Esophagus squamous epithelium (tissue), 5 donors: Measurements from ENCODE around the gene HEXA. TPM values are rescaled to one million over a fixed set of nuclear protein-coding genes. Genes with fewer than 3 reads are reported as not detected.

Experiments
- DNase-seq: peaks from one replicate; lab custom pipeline; 2025; lab: John Stamatoyannopoulos, UW
- H3K27ac ChIP-seq, 4 donors: fragments of 200-600 bp; sonication (generic); one replicate each; pipeline ENCODE4 v1.5.1; 2016 to 2019; ENCODE audit warnings: mild to moderate bottlenecking in 1 of 4
- H3K27me3 ChIP-seq, 4 donors: fragments of 200-600 bp; sonication (generic); 1 replicate in 3 of 4; 2 replicates in 1 of 4; pipeline versions ENCODE4 v1.5.1 to v1.6.0; 2017 to 2021; ENCODE audit warnings: antibody characterized with exemption in 1 of 4
- H3K36me3 ChIP-seq, 3 donors: fragments of 200-600 bp; sonication (generic); one replicate each; pipeline ENCODE4 v1.5.1; 2016 to 2019
- H3K4me1 ChIP-seq, 3 donors: fragments of 200-600 bp; sonication (generic); one replicate each; pipeline ENCODE4 v1.5.1; 2017 to 2019
- H3K4me3 ChIP-seq, 4 donors: fragments of 200-600 bp; sonication (generic); 1 replicate in 3 of 4; 2 replicates in 1 of 4; pipeline ENCODE4 v1.5.1; 2016 to 2019; ENCODE audit warnings: mild to moderate bottlenecking in 2 of 4, moderate library complexity in 1 of 4
- H3K9me3 ChIP-seq, 3 donors: fragments of 200-600 bp; sonication (generic); one replicate each; pipeline ENCODE4 v1.5.1; 2016 to 2019
- CTCF ChIP-seq, 6 experiments: fragments of 450-650 bp in 4 of 6; fragments of 200-600 bp in 2 of 6; sonication (generic) in 2 of 6; IDR thresholded peaks; one replicate each; pipeline ENCODE4 v1.5.1; 2016 to 2019; ENCODE audit warnings: antibody characterized with exemption in 6 of 6, mild to moderate bottlenecking in 4 of 6, moderate library complexity in 4 of 6
- POLR2A ChIP-seq, 4 donors: fragments of 450-650 bp; IDR thresholded peaks; one replicate each; pipeline ENCODE4 v1.6.1; 2017; ENCODE audit warnings: antibody characterized with exemption in 4 of 4, mild to moderate bottlenecking in 4 of 4, moderate library complexity in 3 of 4
- WGBS, 2 donors: methylation state at CpG; one replicate each; pipeline ENCODE4 v1.1.5; 2018; 5-methylcytosine and 5-hydroxymethylcytosine counted together
- intact Hi-C: fragments of 100-400 bp; cut with DNase I; formaldehyde crosslinking; loops from one replicate; pipeline ENCODE4 v1.15.0; 2022
- total RNA-seq, 4 donors: library from RNA; depleted of rRNA; stranded (reverse); fragments of >200 nt; gene quantifications; one replicate each; pipeline ENCODE4 v1.1.0, GENCODE V29; 2016
- donor health status: DM: yes; HTN: yes; CAD: no.

HEXA gene
- total RNA-seq, 4 donors from 2014 or later = 12.8 to 51.1 (median 28.4) TPM

- Histone ChIP-seq H3K27ac (no peak overlapping the region), H3K4me1 (no peaks in the 10 kb centered on the region), H3K27me3 (no peaks in the 10 kb centered on the region), H3K36me3 (no peaks in the 10 kb centered on the region), H3K9me3 (no peaks in the 10 kb centered on the region), H3K4me3 (no peak overlapping the region)
- WGBS, 2 donors = 57 to 72% methylated on average over 2 of the region's 2 CpGs
- TF ChIP-seq CTCF (IDR thresholded peaks at IDR 0.05) (no peak), POLR2A (IDR thresholded peaks at IDR 0.05) (no peak)
- intact Hi-C loops = loop anchor here (10.0 kb wide), 1 partner anchor 281 kb away; no protein-coding TSS in a partner anchor
- no peak for DNase-seq
Measured at GRCh38 chr15:72313448-72313840, 62.4 kb downstream of the HEXA start.

- Histone ChIP-seq H3K4me3 (no peak overlapping the region), H3K4me1 (no peaks in the 10 kb centered on the region), H3K9me3 (no peaks in the 10 kb centered on the region), H3K27ac (no peak overlapping the region), H3K27me3 (no peaks in the 10 kb centered on the region), H3K36me3 (no peaks in the 10 kb centered on the region)
- intact Hi-C loops = loop anchor here (10.0 kb wide), 1 partner anchor 282 kb away; no protein-coding TSS in a partner anchor
- 45 to 58% methylated on average over 2 of the region's 2 CpGs for WGBS, 2 donors
- TF ChIP-seq CTCF (IDR thresholded peaks at IDR 0.05) (peak; percentile 46 to 81 (median 69)), POLR2A (IDR thresholded peaks at IDR 0.05) (no peak)
- DNase-seq = no peak
Measured at GRCh38 chr15:72312605-72313447, 63.0 kb downstream of the HEXA start.

GRCh38 chr15:72307026-72307425, 68.8 kb downstream of the HEXA start:
- no peaks in the 10 kb centered on the region for H3K9me3 ChIP-seq
- no peaks in the 10 kb centered on the region for H3K4me1 ChIP-seq
- 68 to 71% methylated on average over 2 to 3 of the region's 5 CpGs for WGBS, 2 donors
- intact Hi-C loops = no loop called here
- H3K27me3 ChIP-seq = no peaks in the 10 kb centered on the region
- H3K27ac ChIP-seq = no peak overlapping the region
- TF ChIP-seq POLR2A (IDR thresholded peaks at IDR 0.05) (no peak), CTCF (IDR thresholded peaks at IDR 0.05) (no peak)
- no peak overlapping the region for H3K4me3 ChIP-seq
- no peak for DNase-seq
- H3K36me3 ChIP-seq = no peaks in the 10 kb centered on the region

- intact Hi-C loops = no loop called here
- no peaks in the 10 kb centered on the region for H3K4me1 ChIP-seq
- DNase-seq = no peak
- no peaks in the 10 kb centered on the region for H3K9me3 ChIP-seq
- no peaks in the 10 kb centered on the region for H3K27me3 ChIP-seq
- TF ChIP-seq POLR2A (IDR thresholded peaks at IDR 0.05) (no peak), CTCF (IDR thresholded peaks at IDR 0.05) (no peak)
- no peaks in the 10 kb centered on the region for H3K36me3 ChIP-seq
- H3K27ac ChIP-seq = no peak overlapping the region
- no peak overlapping the region for H3K4me3 ChIP-seq
- 39 to 48% methylated on average over 8 of the region's 10 CpGs for WGBS, 2 donors
Measured at GRCh38 chr15:72306211-72306785, 69.5 kb downstream of the HEXA start.

- H3K27ac ChIP-seq = no peak overlapping the region
- DNase-seq = no peak
- WGBS, 2 donors = 95% methylated on average over 7 of the region's 7 CpGs; no CpG with 5 or more reads in 1 of the 2 donors
- intact Hi-C loops = no loop called here
- H3K9me3 ChIP-seq = no peaks in the 10 kb centered on the region
- H3K36me3 ChIP-seq = no peaks in the 10 kb centered on the region
- TF ChIP-seq POLR2A (IDR thresholded peaks at IDR 0.05) = no peak
- TF ChIP-seq CTCF (IDR thresholded peaks at IDR 0.05) = no peak
- no peak overlapping the region for H3K4me3 ChIP-seq
- no peaks in the 10 kb centered on the region for H3K27me3 ChIP-seq
- H3K4me1 ChIP-seq = no peaks in the 10 kb centered on the region
Measured at GRCh38 chr15:72304596-72304995, 71.2 kb downstream of the HEXA start.
